Cardiac fibroblast (primary cell): Measurements from ENCODE around the gene ASNSD1.
A peak's percentile ranks its signal among the peaks of the same experiment; 100 is the strongest.

Source experiments
- DNase-seq, 2 donors: peaks; one replicate each; pipeline versions ENCODE4 v3.0.0 to v3.0.0-alpha.2; 2010; ENCODE audit warnings: low read depth in 2 of 2
- H3K4me3 ChIP-seq, 2 donors: replicated peaks in 1 of 2; 1 replicate in 1 of 2; 2 replicates in 1 of 2; pipeline ENCODE4 v1.5.1; 2011; ENCODE audit warnings: low read depth in 2 of 2, low read length in 2 of 2, mild to moderate bottlenecking in 2 of 2, moderate library complexity in 1 of 2
- TF ChIP-seq, protein P1 (sequence below): IDR thresholded peaks from one replicate; pipeline ENCODE4 v1.5.1; 2011; ENCODE audit warnings: low read depth, mild to moderate bottlenecking, low read length, inconsistent platforms

The ASNSD1 gene

DNA sequence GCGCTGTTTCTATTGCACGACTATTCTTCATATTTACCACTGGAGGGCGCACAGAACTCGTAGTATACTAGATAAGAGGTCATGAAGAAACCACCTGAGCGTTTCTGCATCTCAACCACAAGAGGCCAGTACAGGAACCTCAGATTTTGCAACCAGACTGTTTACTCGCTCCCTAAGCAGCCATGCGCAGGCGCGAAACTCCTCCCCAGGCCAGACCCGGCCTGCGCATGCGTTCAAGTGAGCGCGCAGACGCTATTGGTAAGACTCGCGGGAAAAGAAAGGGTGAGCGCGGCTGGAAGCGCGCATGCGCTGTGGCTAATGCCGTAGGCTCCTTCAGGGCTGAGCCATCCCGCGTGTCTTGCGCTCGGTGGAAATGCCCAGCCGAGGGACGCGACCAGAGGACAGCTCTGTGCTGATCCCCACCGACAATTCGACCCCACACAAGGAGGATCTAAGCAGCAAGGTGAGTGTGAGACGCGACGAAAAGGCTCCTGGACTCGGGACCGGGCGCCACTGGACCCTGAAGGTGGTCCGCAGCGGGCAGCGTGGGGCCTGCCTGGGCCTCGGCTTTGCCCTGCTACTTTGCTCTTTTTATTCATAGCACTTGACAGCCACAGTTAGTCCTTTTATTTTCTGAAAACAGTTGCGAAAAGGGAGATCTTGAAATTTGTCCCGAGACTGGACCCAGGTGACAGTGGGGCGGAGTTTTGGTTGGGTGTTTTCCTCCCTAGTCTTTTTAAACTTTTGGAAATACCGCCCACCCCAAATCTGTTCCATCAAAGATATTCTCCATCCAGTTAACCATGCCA is at the start of gene ASNSD1:
Gene ASNSD1, plus strand, starts transcription at position 312 of the 809 bp plus-strand sequence. CDS start 4,674 bp downstream, outside the sequence.
- DNase-seq: peak; percentile 100
- peak within 1 kb of the TSS; percentile 98 for H3K4me3 ChIP-seq
- TF ChIP-seq, protein P1, sequence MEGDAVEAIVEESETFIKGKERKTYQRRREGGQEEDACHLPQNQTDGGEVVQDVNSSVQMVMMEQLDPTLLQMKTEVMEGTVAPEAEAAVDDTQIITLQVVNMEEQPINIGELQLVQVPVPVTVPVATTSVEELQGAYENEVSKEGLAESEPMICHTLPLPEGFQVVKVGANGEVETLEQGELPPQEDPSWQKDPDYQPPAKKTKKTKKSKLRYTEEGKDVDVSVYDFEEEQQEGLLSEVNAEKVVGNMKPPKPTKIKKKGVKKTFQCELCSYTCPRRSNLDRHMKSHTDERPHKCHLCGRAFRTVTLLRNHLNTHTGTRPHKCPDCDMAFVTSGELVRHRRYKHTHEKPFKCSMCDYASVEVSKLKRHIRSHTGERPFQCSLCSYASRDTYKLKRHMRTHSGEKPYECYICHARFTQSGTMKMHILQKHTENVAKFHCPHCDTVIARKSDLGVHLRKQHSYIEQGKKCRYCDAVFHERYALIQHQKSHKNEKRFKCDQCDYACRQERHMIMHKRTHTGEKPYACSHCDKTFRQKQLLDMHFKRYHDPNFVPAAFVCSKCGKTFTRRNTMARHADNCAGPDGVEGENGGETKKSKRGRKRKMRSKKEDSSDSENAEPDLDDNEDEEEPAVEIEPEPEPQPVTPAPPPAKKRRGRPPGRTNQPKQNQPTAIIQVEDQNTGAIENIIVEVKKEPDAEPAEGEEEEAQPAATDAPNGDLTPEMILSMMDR: peak; percentile 88

DNA sequence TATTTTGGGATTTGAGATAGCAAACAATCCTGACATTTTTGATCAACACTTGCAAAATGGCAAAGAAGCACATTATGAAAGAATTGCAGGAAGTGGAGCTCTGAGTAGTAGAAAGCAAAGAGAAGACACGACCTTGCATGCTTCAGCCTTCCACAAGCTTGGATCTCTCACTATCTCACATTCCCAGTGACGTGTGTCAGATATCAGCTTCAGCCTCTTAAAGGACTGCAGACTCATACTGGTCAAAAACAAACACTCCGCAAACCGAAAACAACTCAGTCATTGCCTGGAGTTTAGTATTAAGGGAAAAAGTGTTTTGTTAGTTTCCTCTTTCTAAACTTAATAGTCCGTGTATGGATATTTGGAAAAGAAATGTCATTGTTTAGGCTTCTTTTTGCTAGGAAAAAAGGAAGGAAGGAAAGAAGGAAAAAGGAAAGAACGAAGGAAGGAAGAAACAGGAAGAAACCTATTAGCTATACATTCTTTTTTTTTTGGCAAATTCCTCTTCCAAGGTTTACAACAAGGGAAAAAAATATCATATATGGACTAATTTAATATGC is 48.1 kb upstream of the ASNSD1 start:
- peak; percentile 89 to 98 for DNase-seq
- H3K4me3 ChIP-seq: peak overlapping the region; percentile 4 to 22
- TF ChIP-seq, protein P1: no peak

DNA sequence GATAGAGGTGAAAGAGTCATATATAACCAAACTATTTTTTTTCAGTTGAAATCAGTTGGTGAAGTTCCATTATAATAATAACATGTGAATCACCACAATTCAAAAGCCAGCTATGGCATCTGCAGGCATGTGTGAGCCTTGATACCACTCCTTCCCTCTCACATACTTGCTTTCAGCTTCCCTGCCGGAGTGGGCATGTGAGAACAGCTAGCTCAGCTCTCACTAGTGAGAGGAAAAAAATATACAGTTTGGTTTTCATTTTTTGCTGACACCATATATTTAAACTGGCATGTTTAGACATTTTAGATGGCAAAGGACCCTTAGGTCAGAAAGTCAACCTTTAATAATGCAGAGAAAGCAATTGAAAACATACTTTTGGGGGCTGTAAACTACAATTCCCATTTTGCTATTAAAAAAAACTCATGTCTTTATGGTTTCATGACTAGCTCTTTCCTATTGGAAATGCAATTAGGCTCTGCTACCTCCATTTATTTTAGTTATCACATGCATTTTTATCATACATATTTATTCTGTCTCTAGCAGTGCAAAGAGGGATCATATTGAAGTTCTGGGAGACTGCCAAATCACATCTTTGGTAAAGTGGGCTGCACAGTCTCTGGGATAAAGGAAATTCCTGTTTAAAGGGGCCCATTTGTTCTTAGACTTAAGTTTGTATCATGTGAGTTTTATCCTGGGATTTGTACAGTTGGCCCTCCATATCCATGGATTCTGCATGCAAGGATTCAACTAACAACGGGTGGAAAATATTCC is 47.4 kb upstream of the ASNSD1 start:
- no peak overlapping the region for H3K4me3 ChIP-seq
- TF ChIP-seq, protein P1: no peak
- peak; percentile 62 to 75 for DNase-seq

DNA sequence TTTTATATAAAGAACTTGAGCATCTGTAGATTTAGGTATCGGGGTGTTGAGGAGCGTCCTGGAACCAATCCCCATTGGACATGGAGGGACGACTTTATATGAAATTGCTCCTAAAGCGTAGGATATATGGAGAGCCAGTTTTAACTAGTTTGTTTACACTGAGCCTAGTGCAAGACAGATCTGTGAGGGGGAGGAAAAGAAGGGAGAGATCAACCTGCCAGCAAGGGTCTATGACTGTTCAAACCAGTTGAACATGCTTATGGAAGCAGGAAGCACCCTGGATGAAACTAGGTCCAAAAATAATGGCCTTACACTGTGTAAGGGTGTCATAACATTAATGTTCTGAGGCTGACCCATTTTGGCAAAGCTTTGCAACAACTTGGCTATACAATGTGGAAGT is 46.7 kb upstream of the ASNSD1 start:
- no peak for DNase-seq
- TF ChIP-seq, protein P1: no peak
- H3K4me3 ChIP-seq: no peak overlapping the region

DNA sequence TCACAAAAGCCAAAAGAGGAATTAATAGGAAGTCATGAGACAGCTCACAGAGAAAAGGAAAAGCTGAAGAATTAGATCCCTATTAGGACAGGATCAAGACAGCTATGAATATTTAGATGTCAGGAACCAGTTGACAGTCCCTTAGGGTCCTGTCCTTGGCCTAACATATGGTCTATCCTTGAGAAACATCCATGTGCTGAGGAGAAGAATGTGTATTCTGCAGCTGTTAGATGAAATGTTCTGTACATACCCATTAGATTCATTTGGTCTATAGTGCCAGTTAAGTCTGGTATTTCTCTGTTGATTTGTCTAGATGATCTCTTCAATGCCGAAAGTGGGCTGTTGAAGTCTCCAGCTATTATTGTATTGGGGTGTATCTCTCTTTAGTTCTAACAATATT is 43.1 kb upstream of the ASNSD1 start:
- DNase-seq: no peak
- H3K4me3 ChIP-seq: no peak overlapping the region
- TF ChIP-seq, protein P1: no peak

DNA sequence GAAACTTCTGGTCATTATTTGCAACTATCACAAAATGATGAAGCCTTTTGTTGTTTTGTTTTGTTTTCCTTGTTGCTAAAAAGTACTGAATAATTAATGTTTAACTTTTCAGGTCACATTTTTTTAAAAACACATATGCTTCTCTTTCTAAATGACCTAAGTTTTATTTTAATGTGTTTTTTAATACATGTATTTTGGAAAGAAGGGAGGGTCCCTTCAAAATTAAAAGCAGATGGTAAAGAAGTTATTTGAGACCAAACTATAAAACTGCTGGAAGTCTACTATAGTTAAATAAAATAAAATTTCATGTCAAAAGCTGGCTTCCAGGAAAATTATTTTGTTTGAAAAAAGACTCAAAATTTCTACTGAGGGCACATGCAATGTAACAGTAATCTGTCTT is 39.5 kb upstream of the ASNSD1 start:
- H3K4me3 ChIP-seq: no peak overlapping the region
- TF ChIP-seq, protein P1: no peak
- DNase-seq: no peak
